Choroid plexus epithelial cell (primary cell): Measurements from ENCODE around the gene SMURF1.

Experiments
- DNase-seq: peaks from one replicate; pipeline ENCODE4 v3.0.0-alpha.2; 2010; ENCODE audit warnings: low read depth
- H3K4me3 ChIP-seq: 2 replicates; pipeline ENCODE4 v1.5.1; 2011; ENCODE audit warnings: low read depth, mild to moderate bottlenecking, control low read depth, low read length, moderate library complexity
- CTCF ChIP-seq: conservative IDR thresholded peaks from 2 replicates; pipeline ENCODE4 v1.5.1; 2011; ENCODE audit warnings: low read depth, mild to moderate bottlenecking, control low read depth, inconsistent platforms, low read length, moderate library complexity

SMURF1 gene

DNA sequence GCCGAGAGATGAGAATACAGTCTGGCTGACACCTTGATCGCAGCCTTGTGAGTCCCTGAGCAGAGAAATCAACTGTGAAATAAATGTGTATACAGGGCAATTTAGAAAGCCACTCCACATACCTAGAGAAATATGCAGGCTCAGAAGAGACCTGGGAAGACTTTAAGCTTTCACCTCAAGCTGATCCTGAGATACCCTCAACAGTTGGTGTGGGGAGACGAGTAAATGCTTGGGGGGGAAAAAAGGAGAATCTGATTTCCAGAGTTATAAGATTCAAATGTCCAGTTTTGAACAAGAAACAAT lies 123.5 kb downstream of the SMURF1 start:
- no peak overlapping the region for H3K4me3 ChIP-seq
- TF ChIP-seq CTCF, result no peak
- DNase-seq, result no peak

DNA sequence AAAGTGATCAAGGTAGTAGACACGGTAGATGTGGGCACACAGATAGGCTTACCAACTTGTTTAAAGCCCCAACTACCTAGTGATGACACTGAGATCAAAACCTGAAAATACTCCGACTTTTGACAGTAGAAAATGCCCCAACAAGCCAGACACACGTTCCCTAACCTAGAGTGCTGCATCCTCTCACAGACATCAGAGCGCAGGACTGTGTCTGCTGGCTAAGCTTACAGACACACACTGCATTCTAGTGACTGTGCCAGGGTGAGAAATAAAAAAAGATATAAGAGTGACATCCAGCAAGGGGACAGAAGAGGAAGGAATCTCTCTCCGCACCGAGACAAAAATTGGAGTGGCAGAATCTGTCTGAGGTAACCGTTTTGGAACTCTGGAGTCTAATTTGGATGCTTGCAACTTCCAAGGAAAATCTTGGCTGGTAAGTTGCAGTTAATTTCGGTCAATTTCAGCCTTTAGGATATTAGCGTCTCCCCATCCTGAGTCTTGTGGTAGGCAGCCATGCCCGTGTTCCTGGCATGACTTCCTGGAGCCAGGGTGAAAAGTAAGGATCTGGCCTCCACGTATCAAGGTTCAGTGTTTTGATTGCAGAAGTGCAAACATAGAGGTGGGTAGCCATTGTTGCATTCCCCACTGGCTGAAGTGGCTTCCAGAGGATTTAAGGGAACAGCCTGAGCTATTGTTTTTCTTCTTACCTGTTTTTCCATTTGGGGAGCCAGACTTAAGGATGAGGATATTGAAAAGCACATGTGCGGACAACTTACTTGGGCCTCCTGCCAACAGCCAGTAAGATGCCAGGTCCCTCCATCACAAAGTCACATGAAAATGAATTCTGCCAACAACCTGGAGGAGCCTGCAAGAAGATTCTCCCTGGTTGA lies 124.1 kb downstream of the SMURF1 start:
- DNase-seq, result no peak
- no peak for TF ChIP-seq CTCF
- H3K4me3 ChIP-seq, result no peak overlapping the region

DNA sequence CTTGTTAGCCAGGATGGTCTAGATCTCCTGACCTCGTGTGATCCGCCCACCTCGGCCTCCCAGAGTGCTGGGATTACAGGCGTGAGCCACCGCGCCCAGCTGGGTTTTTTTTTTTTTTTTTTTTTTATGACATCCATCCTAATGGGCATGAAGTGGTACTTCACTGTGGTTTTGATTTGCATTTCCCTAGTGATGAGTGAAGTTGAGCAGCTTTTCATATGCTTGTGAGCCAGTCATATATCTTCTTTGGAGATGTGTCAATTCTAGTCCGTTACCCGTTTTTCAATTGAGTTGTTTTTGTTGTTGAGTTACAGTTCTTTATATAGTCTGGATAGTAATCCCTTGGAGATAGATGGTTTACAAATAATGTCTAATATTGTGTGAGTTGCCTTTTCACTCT lies 127.7 kb downstream of the SMURF1 start:
- DNase-seq, result no peak
- TF ChIP-seq CTCF, result no peak
- H3K4me3 ChIP-seq, result no peak overlapping the region

DNA sequence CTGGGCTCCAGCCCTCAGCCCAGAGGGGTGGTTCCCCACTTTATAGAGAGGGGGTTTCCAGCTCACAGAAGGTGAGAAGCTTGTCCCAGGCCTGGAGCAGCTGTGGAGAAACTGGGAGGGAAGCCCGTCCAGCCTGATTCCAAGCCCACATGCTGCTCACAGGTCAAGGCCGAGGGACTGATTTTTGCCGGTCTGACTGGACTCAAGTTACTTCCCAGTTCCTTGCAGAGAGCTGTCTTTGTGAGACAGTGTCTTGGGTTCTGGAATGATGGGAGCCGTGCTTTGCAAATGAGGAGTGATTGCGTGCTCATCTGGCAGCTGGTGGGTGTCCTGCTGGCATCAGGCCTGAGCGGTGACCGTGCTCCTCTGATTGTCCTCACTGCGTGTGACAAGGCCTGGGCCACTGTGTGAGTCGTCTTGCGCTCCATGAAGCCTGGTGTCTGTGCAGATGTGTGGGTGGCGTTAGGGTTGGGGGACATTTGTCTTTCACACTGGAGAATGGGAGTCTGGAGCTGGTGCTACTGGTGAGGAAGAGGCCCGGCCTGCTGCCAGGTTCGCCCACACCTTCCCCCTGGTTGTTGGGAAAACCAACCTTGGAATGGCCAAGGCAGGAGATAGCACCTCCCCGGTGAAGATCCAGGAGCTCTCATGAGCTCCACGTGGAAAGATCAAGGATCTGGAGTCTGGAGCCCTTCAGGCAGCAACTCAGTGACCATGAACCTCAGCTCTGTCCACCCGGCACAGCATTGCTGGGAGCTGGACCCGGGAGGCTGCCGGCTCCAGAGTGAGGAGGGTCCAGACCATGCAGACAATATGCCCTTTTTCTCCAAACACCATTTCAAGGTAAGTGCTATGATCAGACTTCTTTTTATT lies 129.6 kb downstream of the SMURF1 start:
- no peak overlapping the region for H3K4me3 ChIP-seq
- TF ChIP-seq CTCF, result no peak
- no peak for DNase-seq

- no peak for DNase-seq
- no peak overlapping the region for H3K4me3 ChIP-seq
- TF ChIP-seq CTCF, result no peak
These were observed 130.4 kb downstream of the SMURF1 start for GRCh38 chr7:99013266-99014112.

GRCh38 chr7:99012722-99013121 lies 131.2 kb downstream of the SMURF1 start:
- no peak overlapping the region for H3K4me3 ChIP-seq
- DNase-seq, result no peak
- TF ChIP-seq CTCF, result no peak
